B cell (primary cell): ENCODE measurements around the gene NIT2.

Experiments
- EZH2 ChIP-seq: IDR thresholded peaks from 2 replicates; pipeline ENCODE4 v1.6.1; 2012; ENCODE audit warnings: borderline replicate concordance, low read depth, mild to moderate bottlenecking, moderate library complexity, low read length; ENCODE audit not compliant: insufficient read depth, poor library complexity, severe bottlenecking
- TF ChIP-seq, protein P1 (sequence below): fragments of 200-600 bp; IDR thresholded peaks from one replicate; pipeline ENCODE4 v1.8.0; 2022; ENCODE audit warnings: antibody characterized with exemption, mild to moderate bottlenecking

- TF ChIP-seq, protein P1, sequence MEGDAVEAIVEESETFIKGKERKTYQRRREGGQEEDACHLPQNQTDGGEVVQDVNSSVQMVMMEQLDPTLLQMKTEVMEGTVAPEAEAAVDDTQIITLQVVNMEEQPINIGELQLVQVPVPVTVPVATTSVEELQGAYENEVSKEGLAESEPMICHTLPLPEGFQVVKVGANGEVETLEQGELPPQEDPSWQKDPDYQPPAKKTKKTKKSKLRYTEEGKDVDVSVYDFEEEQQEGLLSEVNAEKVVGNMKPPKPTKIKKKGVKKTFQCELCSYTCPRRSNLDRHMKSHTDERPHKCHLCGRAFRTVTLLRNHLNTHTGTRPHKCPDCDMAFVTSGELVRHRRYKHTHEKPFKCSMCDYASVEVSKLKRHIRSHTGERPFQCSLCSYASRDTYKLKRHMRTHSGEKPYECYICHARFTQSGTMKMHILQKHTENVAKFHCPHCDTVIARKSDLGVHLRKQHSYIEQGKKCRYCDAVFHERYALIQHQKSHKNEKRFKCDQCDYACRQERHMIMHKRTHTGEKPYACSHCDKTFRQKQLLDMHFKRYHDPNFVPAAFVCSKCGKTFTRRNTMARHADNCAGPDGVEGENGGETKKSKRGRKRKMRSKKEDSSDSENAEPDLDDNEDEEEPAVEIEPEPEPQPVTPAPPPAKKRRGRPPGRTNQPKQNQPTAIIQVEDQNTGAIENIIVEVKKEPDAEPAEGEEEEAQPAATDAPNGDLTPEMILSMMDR: no peak
- no peak for TF ChIP-seq EZH2
These were observed 54.5 kb downstream of the NIT2 start for GRCh38 chr3:100389025-100389424.
